ENCODE measurements around the gene NTRK3.

The NTRK3 gene

GRCh38 chr15:88077296-88078020 is 179.1 kb downstream of the NTRK3 start:
- Histone ChIP-seq H3K4me2 (ENCODE audit: low read length) (no peak overlapping the region), H2AFZ (ENCODE audit: low read depth, low read length) (no peak overlapping the region), H4K20me1 (ENCODE audit: insufficient read depth, low read length) (no peaks in the 10 kb centered on the region), H3K4me1 (ENCODE audit: low read length) (no peaks in the 10 kb centered on the region), H3K9me3 (ENCODE audit: insufficient read depth, low read length) (no peaks in the 10 kb centered on the region), H3K27me3 (ENCODE audit: low read depth, low read length) (peaks cover 20% of the 10 kb centered on the region; the same call in 1 of the 2 replicates), H3K36me3 (replicated peaks; ENCODE audit: low read depth, low read length) (no peaks in the 10 kb centered on the region), H3K9ac (ENCODE audit: low read length) (no peak overlapping the region), H3K27ac (ENCODE audit: low read length) (no peak overlapping the region), H3K79me2 (ENCODE audit: low read length) (no peaks in the 10 kb centered on the region), H3K4me3 (ENCODE audit: low read length) (no peak overlapping the region)
- no peak for TF ChIP-seq CTCF (IDR thresholded peaks at IDR 0.05; ENCODE audit: low read depth, low read length)
- no peak for TF ChIP-seq EZH2phosphoT487 (IDR thresholded peaks at IDR 0.05; ENCODE audit: low read depth)

GRCh38 chr15:88076328-88076727 is 180.2 kb downstream of the NTRK3 start:
- Histone ChIP-seq H2AFZ (ENCODE audit: low read depth, low read length) (no peak overlapping the region), H3K9ac (ENCODE audit: low read length) (no peak overlapping the region), H3K9me3 (ENCODE audit: insufficient read depth, low read length) (no peaks in the 10 kb centered on the region), H3K27me3 (ENCODE audit: low read depth, low read length) (peaks cover 18% of the 10 kb centered on the region; the same call in 1 of the 2 replicates), H3K4me3 (ENCODE audit: low read length) (no peak overlapping the region), H3K4me2 (ENCODE audit: low read length) (no peak overlapping the region), H3K27ac (ENCODE audit: low read length) (no peak overlapping the region), H3K4me1 (ENCODE audit: low read length) (no peaks in the 10 kb centered on the region), H4K20me1 (ENCODE audit: insufficient read depth, low read length) (no peaks in the 10 kb centered on the region), H3K36me3 (replicated peaks; ENCODE audit: low read depth, low read length) (no peaks in the 10 kb centered on the region), H3K79me2 (ENCODE audit: low read length) (no peaks in the 10 kb centered on the region)
- no peak for TF ChIP-seq CTCF (IDR thresholded peaks at IDR 0.05; ENCODE audit: low read depth, low read length)
- no peak for TF ChIP-seq EZH2phosphoT487 (IDR thresholded peaks at IDR 0.05; ENCODE audit: low read depth)

- Histone ChIP-seq H4K20me1 (ENCODE audit: insufficient read depth, low read length) (no peaks in the 10 kb centered on the region), H3K36me3 (replicated peaks; ENCODE audit: low read depth, low read length) (no peaks in the 10 kb centered on the region), H3K4me1 (ENCODE audit: low read length) (no peaks in the 10 kb centered on the region), H2AFZ (ENCODE audit: low read depth, low read length) (no peak overlapping the region), H3K9ac (ENCODE audit: low read length) (no peak overlapping the region), H3K9me3 (ENCODE audit: insufficient read depth, low read length) (no peaks in the 10 kb centered on the region), H3K4me3 (ENCODE audit: low read length) (no peak overlapping the region), H3K27me3 (ENCODE audit: low read depth, low read length) (peaks cover 23% of the 10 kb centered on the region), H3K4me2 (ENCODE audit: low read length) (no peak overlapping the region), H3K27ac (ENCODE audit: low read length) (no peak overlapping the region), H3K79me2 (ENCODE audit: low read length) (no peaks in the 10 kb centered on the region)
- no peak for TF ChIP-seq EZH2phosphoT487 (IDR thresholded peaks at IDR 0.05; ENCODE audit: low read depth)
Measured at GRCh38 chr15:88075102-88075501, 181.4 kb downstream of the NTRK3 start.

GRCh38 chr15:88074386-88074785 is 182.2 kb downstream of the NTRK3 start:
- peaks cover 30% of the 10 kb centered on the region for H3K27me3 ChIP-seq (ENCODE audit: low read depth, low read length)
- no peaks in the 10 kb centered on the region for H3K9me3 ChIP-seq (ENCODE audit: insufficient read depth, low read length)
- H3K9ac ChIP-seq (ENCODE audit: low read length) = no peak overlapping the region
- no peak overlapping the region for H2AFZ ChIP-seq (ENCODE audit: low read depth, low read length)
- no peaks in the 10 kb centered on the region for H3K4me1 ChIP-seq (ENCODE audit: low read length)
- no peak overlapping the region for H3K27ac ChIP-seq (ENCODE audit: low read length)
- TF ChIP-seq EZH2phosphoT487 (IDR thresholded peaks at IDR 0.05; ENCODE audit: low read depth) (no peak), CTCF (IDR thresholded peaks at IDR 0.05; ENCODE audit: low read depth, low read length) (no peak)
- H3K79me2 ChIP-seq (ENCODE audit: low read length) = no peaks in the 10 kb centered on the region
- H3K36me3 ChIP-seq (replicated peaks; ENCODE audit: low read depth, low read length) = no peaks in the 10 kb centered on the region
- H3K4me2 ChIP-seq (ENCODE audit: low read length) = no peak overlapping the region
- H3K4me3 ChIP-seq (ENCODE audit: low read length) = no peak overlapping the region
- H4K20me1 ChIP-seq (ENCODE audit: insufficient read depth, low read length) = no peaks in the 10 kb centered on the region
